Fibroblast of pulmonary artery (primary cell): Measurements from ENCODE around the gene CD180.

ENCODE experiments used
- DNase-seq: peaks from one replicate; pipeline ENCODE4 v3.0.0-alpha.2; 2010; ENCODE audit warnings: low read depth
- H3K4me3 ChIP-seq: replicated peaks from 2 replicates; pipeline ENCODE4 v1.5.1; 2011; ENCODE audit warnings: low read depth, mild to moderate bottlenecking, control low read depth, low read length, moderate library complexity
- CTCF ChIP-seq: IDR thresholded peaks from 2 replicates; pipeline ENCODE4 v1.5.1; 2011; ENCODE audit warnings: mild to moderate bottlenecking, control low read depth, low read length, inconsistent platforms; ENCODE audit errors: missing control alignments

Gene CD180

GRCh38 chr5:67196537-67197059 is at the start of gene CD180:
TSS of gene CD180 (minus strand) at chr5:67196799. CDS start at chr5:67196641, 158 bp downstream.
- H3K4me3 ChIP-seq: no peak within 1 kb of the TSS
- DNase-seq: peak; percentile 29
- no peak for TF ChIP-seq CTCF

DNA sequence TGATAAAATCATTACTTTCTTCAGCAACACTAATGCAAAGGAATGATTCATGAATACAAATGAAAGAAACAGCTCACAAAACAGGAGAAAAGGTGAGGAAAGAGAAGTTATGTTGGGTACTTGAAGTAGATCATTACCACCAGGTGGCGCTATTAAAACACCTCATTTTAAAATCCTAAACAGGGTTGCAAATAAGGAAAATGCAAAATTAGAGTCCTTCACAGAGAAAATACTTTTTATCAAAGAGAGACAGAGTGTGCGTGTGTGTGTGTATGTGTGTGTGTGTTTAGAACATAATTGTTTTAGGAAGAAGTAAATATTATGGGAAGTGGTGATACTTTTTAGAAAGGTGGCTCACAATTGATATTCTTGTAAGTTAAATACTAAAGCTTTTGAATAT is 49.5 kb upstream of the CD180 start:
- peak; percentile 95 for DNase-seq
- TF ChIP-seq CTCF: peak; percentile 56
- no peak overlapping the region for H3K4me3 ChIP-seq

- DNase-seq: no peak
- no peak overlapping the region for H3K4me3 ChIP-seq
- TF ChIP-seq CTCF: no peak
These were observed 48.8 kb upstream of the CD180 start for GRCh38 chr5:67245259-67245846.

GRCh38 chr5:67244345-67244793 is 47.8 kb upstream of the CD180 start:
- no peak overlapping the region for H3K4me3 ChIP-seq
- TF ChIP-seq CTCF: no peak
- peak; percentile 82 for DNase-seq

DNA sequence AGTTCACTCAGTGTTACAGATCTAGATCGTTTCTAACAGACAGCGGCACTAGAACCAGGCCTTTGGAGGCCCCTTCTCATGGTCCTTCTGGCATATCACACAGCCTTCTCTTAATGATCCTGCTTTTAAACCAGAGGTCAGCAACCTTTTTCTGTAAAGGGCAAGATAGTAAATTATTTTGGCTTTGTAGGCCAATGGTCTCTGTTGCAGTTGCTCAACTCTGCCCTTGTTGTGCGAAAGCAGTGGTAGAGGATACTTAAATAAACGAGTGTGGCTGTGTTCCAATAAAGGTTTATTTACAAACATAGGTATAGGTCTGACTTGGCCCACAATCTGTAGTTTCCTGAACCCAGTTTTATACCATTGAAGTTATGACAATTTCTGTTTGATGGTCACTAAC is 47.3 kb upstream of the CD180 start:
- DNase-seq: no peak
- no peak for TF ChIP-seq CTCF
- no peak overlapping the region for H3K4me3 ChIP-seq

DNA sequence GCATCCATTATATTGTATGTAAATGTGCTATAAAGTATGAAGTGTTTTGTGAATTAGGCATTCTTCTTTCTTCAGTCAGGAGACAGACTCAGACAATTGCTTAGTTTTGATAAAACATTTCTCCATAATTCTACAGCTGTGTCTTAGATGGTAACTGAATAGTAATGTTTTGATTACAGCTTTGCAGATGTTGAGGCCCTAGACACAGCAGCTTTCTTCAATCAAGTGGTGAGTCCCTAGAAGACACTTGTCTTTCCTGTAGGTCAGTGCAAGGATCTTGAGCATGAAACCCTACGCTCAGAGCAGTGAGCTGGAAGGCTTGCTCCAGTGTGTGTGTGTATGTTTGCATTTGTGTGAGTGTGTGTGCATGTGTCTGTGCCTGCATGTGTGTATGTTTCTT is 46.8 kb upstream of the CD180 start:
- TF ChIP-seq CTCF: no peak
- no peak for DNase-seq
- H3K4me3 ChIP-seq: no peak overlapping the region

GRCh38 chr5:67241326-67241725 is 44.7 kb upstream of the CD180 start:
- DNase-seq: no peak
- TF ChIP-seq CTCF: no peak

More at GRCh38 chr5:67241326-67241725, 44.7 kb upstream of the CD180 start:
- no peak overlapping the region for H3K4me3 ChIP-seq
